Occipital lobe (tissue), 1 donor: Measurements from ENCODE around the gene HES3. TPM values are rescaled to one million over a fixed set of nuclear protein-coding genes. Genes with fewer than 3 reads are reported as not detected.

ENCODE experiments used
- total RNA-seq: library from RNA; depleted of rRNA; stranded (reverse); fragments of >200 nt; gene quantifications from one replicate; pipeline ENCODE4 v1.2.3, GENCODE V29; 2014

Gene HES3
- total RNA-seq, 1 donor from 2014 or later, result not detected

Other genes with a start within 250 kb of the HES3 start
- 5.1 TPM for gene KCNAB2, start 198.3 kb upstream of the HES3 start, total RNA-seq
- gene CHD5, start 63.9 kb upstream of the HES3 start, total RNA-seq, result 40.9 TPM
- 371 TPM for gene RPL22, start 44.6 kb upstream of the HES3 start, total RNA-seq
- gene RNF207, start 38.1 kb upstream of the HES3 start, total RNA-seq, result 8.7 TPM
- 21.7 TPM for gene ICMT, start 8.2 kb upstream of the HES3 start, total RNA-seq
- gene GPR153, start 16.9 kb downstream of the HES3 start, total RNA-seq, result 25.3 TPM
- gene ACOT7, start 149.6 kb downstream of the HES3 start, total RNA-seq, result 27.0 TPM
- 0.16 TPM for gene HES2, start 175.7 kb downstream of the HES3 start, total RNA-seq
- gene ESPN, start 180.6 kb downstream of the HES3 start, total RNA-seq, result not detected
- gene TNFRSF25, start 222.0 kb downstream of the HES3 start, total RNA-seq, result 9.5 TPM
- 25.6 TPM for gene PLEKHG5, start 247.5 kb downstream of the HES3 start, total RNA-seq